GM19397 (cell line): Measurements from ENCODE around the gene C12orf57.

Experiments used
- ATAC-seq: cut with Tn5 transposase; IDR thresholded peaks from one replicate; pipeline ENCODE4 v1.9.1; 2021; ENCODE audit warnings: mild to moderate bottlenecking, moderate library complexity; ENCODE audit not compliant: unreplicated experiment

The C12orf57 gene

GRCh38 chr12:6917491-6918231 is 26.2 kb upstream of the C12orf57 start:
- ATAC-seq: no peak

- no peak for ATAC-seq
These were observed 24.2 kb upstream of the C12orf57 start for GRCh38 chr12:6919588-6919987.

- ATAC-seq: no peak
These were observed 22.3 kb upstream of the C12orf57 start for GRCh38 chr12:6921539-6921938.

- no peak for ATAC-seq
These were observed 21.6 kb upstream of the C12orf57 start for GRCh38 chr12:6921996-6922946.

- no peak for ATAC-seq
These were observed 20.7 kb upstream of the C12orf57 start for GRCh38 chr12:6923003-6923732.

- ATAC-seq: no peak
These were observed 20.0 kb upstream of the C12orf57 start for GRCh38 chr12:6923851-6924250.

GRCh38 chr12:6925239-6925539 is 18.6 kb upstream of the C12orf57 start:
- ATAC-seq: no peak

- ATAC-seq: no peak
These were observed 18.1 kb upstream of the C12orf57 start for GRCh38 chr12:6925540-6926279.

- ATAC-seq: no peak
These were observed 16.3 kb upstream of the C12orf57 start, which contains the start of gene ATN1 for GRCh38 chr12:6927379-6928021. Gene ATN1 (plus strand): TSS chr12:6927959. CDS start chr12:6934002, 6,043 bp downstream.

GRCh38 chr12:6928022-6928702 is 15.7 kb upstream of the C12orf57 start:
- no peak for ATAC-seq

GRCh38 chr12:6928703-6929407 is 15.0 kb upstream of the C12orf57 start:
- ATAC-seq: no peak

- no peak for ATAC-seq
These were observed 14.1 kb upstream of the C12orf57 start for GRCh38 chr12:6929466-6930452.

- no peak for ATAC-seq
These were observed 11.1 kb upstream of the C12orf57 start for GRCh38 chr12:6932766-6933165.

GRCh38 chr12:6934110-6934509 is 9.7 kb upstream of the C12orf57 start:
- ATAC-seq: no peak

- no peak for ATAC-seq
These were observed 8.2 kb upstream of the C12orf57 start for GRCh38 chr12:6935371-6936193.

- no peak for ATAC-seq
These were observed 7.6 kb upstream of the C12orf57 start for GRCh38 chr12:6936194-6936635.
